PC-9 (cell line): Measurements from ENCODE around the gene RYR2. TPM values are rescaled to one million over a fixed set of nuclear protein-coding genes. Genes with fewer than 3 reads are reported as not detected.

Source experiments
- BruUV-seq: library from RNA; stranded (reverse); fragments of 400-500 nt; replicated peaks from 2 replicates; lab custom pipeline; 2021; lab: Mats Ljungman, UMichigan
- CTCF ChIA-PET: fragments of 300-600 bp; sonication (Branson Sonifier 250); formaldehyde crosslinking; loops from one replicate; lab custom pipeline; 2022; ENCODE audit warnings: antibody characterized with exemption; lab: Charles Lee
- POLR2A ChIA-PET: fragments of 300-600 bp; sonication (Branson Sonifier 250); formaldehyde crosslinking; loops from one replicate; lab custom pipeline; 2022; ENCODE audit warnings: antibody characterized with exemption; ENCODE audit not compliant: unreplicated experiment; lab: Charles Lee
- DNase-seq, 2 experiments: peaks; one replicate each; pipeline versions ENCODE4 v3.0.0 to v3.0.0-alpha.2; 2015 to 2022; ENCODE audit warnings: mixed read lengths in 1 of 2
- H2AFZ ChIP-seq: fragments of 200-600 bp; sonication (generic); 2 replicates; pipeline ENCODE4 v1.8.1; 2017; ENCODE audit warnings: antibody characterized with exemption
- H3F3A ChIP-seq: fragments of 200-600 bp; sonication (generic); 2 replicates; pipeline ENCODE4 v1.8.1; 2017; ENCODE audit warnings: antibody characterized with exemption, mild to moderate bottlenecking, low read depth; ENCODE audit not compliant: insufficient read depth
- H3K27ac ChIP-seq: fragments of 200-600 bp; sonication (generic); 2 replicates; pipeline ENCODE4 v1.6.1; 2016; ENCODE audit warnings: mixed run types
- H3K27me3 ChIP-seq: fragments of 200-600 bp; sonication (generic); 2 replicates; pipeline ENCODE4 v1.6.1; 2016; ENCODE audit warnings: low read depth, mixed run types; ENCODE audit not compliant: insufficient read depth
- H3K36me3 ChIP-seq: fragments of 200-600 bp; sonication (generic); 2 replicates; pipeline ENCODE4 v1.6.1; 2016; ENCODE audit warnings: low read depth, mixed run types
- H3K4me1 ChIP-seq: fragments of 200-600 bp; sonication (generic); replicated peaks from 2 replicates; pipeline ENCODE4 v1.6.1; 2016; ENCODE audit warnings: mixed run types; ENCODE audit not compliant: insufficient read depth
- H3K4me2 ChIP-seq: fragments of 200-600 bp; sonication (generic); 2 replicates; pipeline ENCODE4 v1.6.1; 2017; ENCODE audit warnings: mixed run types
- H3K4me3 ChIP-seq: fragments of 200-600 bp; sonication (generic); 2 replicates; pipeline ENCODE4 v1.6.1; 2016; ENCODE audit warnings: mixed run types
- H3K79me2 ChIP-seq: fragments of 200-600 bp; sonication (generic); 2 replicates; pipeline ENCODE4 v1.6.1; 2017; ENCODE audit warnings: low read depth, mixed run types
- H3K9me2 ChIP-seq: fragments of 200-600 bp; sonication (generic); 2 replicates; pipeline ENCODE4 v1.8.1; 2017; ENCODE audit warnings: mild to moderate bottlenecking; ENCODE audit not compliant: insufficient read depth
- H3K9me3 ChIP-seq: fragments of 200-600 bp; sonication (generic); 2 replicates; pipeline ENCODE4 v1.8.1; 2016; ENCODE audit warnings: low read depth; ENCODE audit not compliant: insufficient read depth
- H4K20me1 ChIP-seq: fragments of 200-600 bp; sonication (generic); 2 replicates; pipeline ENCODE4 v1.8.1; 2017; ENCODE audit not compliant: insufficient read depth
- EZH2 ChIP-seq: fragments of 200-600 bp; sonication (generic); IDR thresholded peaks from 2 replicates; pipeline ENCODE4 v1.8.0; 2017; ENCODE audit warnings: antibody characterized with exemption, low read depth
- intact Hi-C: fragments of 100-400 bp; cut with micrococcal nuclease; formaldehyde crosslinking; loops from one replicate; pipeline ENCODE4 v1.10.0; 2022; ENCODE audit not compliant: unreplicated experiment
- total RNA-seq: library from RNA; stranded (reverse); gene quantifications from 2 replicates; pipeline ENCODE4 v1.2.3, GENCODE V29; 2021
- TF ChIP-seq, protein P1 (sequence below): fragments of 200-600 bp; sonication (generic); conservative IDR thresholded peaks from 2 replicates; pipeline ENCODE4 v1.6.1; 2017; ENCODE audit warnings: mixed run types, antibody characterized with exemption, mild to moderate bottlenecking, moderate library complexity

RYR2 gene
- total RNA-seq, 1 experiment from 2014 or later: not detected

DNA sequence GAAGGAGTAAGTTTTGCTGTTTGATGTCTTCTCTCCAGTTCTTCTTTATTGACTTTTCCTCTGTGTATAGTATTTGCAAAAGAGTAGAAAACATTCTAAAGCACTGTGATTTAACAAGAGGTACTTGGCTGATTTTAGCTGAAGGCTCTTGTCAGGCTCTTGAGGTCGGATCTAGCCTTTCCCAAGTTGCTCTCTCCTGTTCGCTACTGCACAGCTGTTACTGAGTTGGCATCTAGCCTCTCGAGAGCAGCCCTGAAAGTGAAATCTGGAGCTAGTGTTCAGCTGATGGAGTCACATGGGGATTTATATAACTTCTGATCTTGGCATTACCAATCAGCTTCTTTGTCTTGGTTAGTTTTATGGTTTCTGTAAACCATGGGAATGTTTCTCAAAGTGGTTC, 193.1 kb downstream of the RYR2 start:
- ChIA-PET POLR2A (no interaction called here), CTCF (no interaction called here)

DNA sequence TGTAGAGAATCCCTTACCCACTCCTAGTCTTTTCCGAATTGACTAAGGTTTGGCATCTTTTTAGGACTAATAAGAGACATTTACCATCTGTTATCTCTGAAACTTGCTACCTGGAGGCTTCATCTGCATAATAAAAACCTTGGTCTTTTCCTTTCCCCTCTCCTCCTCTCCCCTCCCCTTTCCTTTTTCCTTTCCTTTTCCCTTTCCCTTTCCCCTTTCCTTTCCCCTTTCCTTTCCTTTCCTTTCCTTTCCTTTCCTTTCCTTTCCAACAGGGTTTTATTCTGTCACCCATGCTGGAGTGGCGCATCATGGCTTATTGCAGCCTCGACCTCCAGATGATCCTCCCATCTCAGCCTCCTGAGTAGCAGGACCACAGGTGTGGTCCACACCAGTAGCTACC, 195.7 kb downstream of the RYR2 start:
- no peaks in the 10 kb centered on the region for H4K20me1 ChIP-seq
- POLR2A ChIA-PET: no interaction called here
- no peak overlapping the region for H3K4me3 ChIP-seq
- TF ChIP-seq, protein P1, sequence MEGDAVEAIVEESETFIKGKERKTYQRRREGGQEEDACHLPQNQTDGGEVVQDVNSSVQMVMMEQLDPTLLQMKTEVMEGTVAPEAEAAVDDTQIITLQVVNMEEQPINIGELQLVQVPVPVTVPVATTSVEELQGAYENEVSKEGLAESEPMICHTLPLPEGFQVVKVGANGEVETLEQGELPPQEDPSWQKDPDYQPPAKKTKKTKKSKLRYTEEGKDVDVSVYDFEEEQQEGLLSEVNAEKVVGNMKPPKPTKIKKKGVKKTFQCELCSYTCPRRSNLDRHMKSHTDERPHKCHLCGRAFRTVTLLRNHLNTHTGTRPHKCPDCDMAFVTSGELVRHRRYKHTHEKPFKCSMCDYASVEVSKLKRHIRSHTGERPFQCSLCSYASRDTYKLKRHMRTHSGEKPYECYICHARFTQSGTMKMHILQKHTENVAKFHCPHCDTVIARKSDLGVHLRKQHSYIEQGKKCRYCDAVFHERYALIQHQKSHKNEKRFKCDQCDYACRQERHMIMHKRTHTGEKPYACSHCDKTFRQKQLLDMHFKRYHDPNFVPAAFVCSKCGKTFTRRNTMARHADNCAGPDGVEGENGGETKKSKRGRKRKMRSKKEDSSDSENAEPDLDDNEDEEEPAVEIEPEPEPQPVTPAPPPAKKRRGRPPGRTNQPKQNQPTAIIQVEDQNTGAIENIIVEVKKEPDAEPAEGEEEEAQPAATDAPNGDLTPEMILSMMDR: no peak
- TF ChIP-seq EZH2: no peak
- no TSS peak for BruUV-seq
- no peaks in the 10 kb centered on the region for H3F3A ChIP-seq
- no peaks in the 10 kb centered on the region for H3K4me1 ChIP-seq
- H3K9me2 ChIP-seq: no peaks in the 10 kb centered on the region
- no peak overlapping the region for H3K27ac ChIP-seq
- no peak for DNase-seq
- intact Hi-C loops: no loop called here
- no peak overlapping the region for H2AFZ ChIP-seq
- no peaks in the 10 kb centered on the region for H3K9me3 ChIP-seq
- no peaks in the 10 kb centered on the region for H3K36me3 ChIP-seq
- CTCF ChIA-PET: no interaction called here
- H3K79me2 ChIP-seq: no peaks in the 10 kb centered on the region
- H3K4me2 ChIP-seq: no peak overlapping the region
- H3K27me3 ChIP-seq: no peaks in the 10 kb centered on the region

More for the DNA sequence above, 193.1 kb downstream of the RYR2 start:
- DNase-seq: no peak
- H3K27me3 ChIP-seq: no peaks in the 10 kb centered on the region
- no peaks in the 10 kb centered on the region for H3F3A ChIP-seq
- no peaks in the 10 kb centered on the region for H3K9me3 ChIP-seq
- no peaks in the 10 kb centered on the region for H4K20me1 ChIP-seq
- BruUV-seq: no TSS peak
- no peak overlapping the region for H3K27ac ChIP-seq
- no peaks in the 10 kb centered on the region for H3K36me3 ChIP-seq
- no peaks in the 10 kb centered on the region for H3K4me1 ChIP-seq
- no peak overlapping the region for H3K4me2 ChIP-seq
- H3K9me2 ChIP-seq: no peaks in the 10 kb centered on the region
- intact Hi-C loops: no loop called here
- H3K4me3 ChIP-seq: no peak overlapping the region
- no peak overlapping the region for H2AFZ ChIP-seq
- TF ChIP-seq EZH2: no peak
- no peaks in the 10 kb centered on the region for H3K79me2 ChIP-seq

DNA sequence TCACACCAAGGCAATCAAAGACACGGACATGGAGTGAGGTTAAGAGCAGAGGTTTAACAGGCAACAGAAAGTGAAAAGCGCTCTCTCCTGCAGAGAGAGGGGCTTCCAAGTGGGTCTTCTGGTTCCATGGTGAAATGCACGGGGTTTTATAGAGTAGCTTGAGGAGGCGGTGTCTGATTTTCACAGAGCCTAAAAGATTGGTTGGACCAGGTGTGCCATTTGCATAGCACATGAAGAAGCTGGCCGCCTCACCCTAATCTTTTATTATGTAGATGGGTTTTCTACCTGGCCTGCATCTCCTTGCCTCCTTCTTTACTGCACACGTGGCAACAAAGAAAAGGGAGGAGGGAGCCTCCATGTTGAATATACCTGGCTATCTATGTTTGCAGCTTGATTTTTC, 197.3 kb downstream of the RYR2 start:
- Histone ChIP-seq H3F3A (no peaks in the 10 kb centered on the region), H3K27ac (no peak overlapping the region), H3K79me2 (no peaks in the 10 kb centered on the region), H4K20me1 (no peaks in the 10 kb centered on the region), H3K9me2 (no peaks in the 10 kb centered on the region; the same call in 1 of the 2 replicates), H3K36me3 (no peaks in the 10 kb centered on the region), H3K9me3 (no peaks in the 10 kb centered on the region), H3K27me3 (no peaks in the 10 kb centered on the region), H3K4me1 (no peaks in the 10 kb centered on the region), H2AFZ (no peak overlapping the region), H3K4me2 (no peak overlapping the region), H3K4me3 (no peak overlapping the region)
- DNase-seq: no peak
- no TSS peak for BruUV-seq
- ChIA-PET CTCF (no interaction called here), POLR2A (no interaction called here)
- TF ChIP-seq, protein P1: no peak
- no peak for TF ChIP-seq EZH2
- intact Hi-C loops: no loop called here

DNA sequence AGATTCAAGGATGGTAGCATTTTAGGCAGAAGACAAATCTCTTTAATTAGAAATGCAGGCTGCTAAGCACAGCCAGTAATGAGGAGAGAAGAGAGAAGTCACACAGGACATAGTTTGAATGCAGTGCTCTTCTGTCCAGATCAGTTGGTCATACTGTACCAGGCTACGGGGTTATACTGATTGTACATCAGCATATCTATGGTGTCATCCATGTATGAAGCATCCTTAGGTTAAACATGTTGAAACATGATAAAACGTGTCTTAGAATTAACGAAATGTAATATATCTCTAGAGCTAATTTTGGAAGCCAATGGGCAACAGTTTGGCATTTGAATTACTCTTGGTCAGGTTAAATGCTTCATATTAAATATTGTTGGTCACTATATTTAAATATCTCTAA, 199.1 kb downstream of the RYR2 start:
- H2AFZ ChIP-seq: no peak overlapping the region
- ChIA-PET CTCF (no interaction called here), POLR2A (no interaction called here)
- no peaks in the 10 kb centered on the region for H3K36me3 ChIP-seq
- H3K4me3 ChIP-seq: no peak overlapping the region
- BruUV-seq: no TSS peak
- no peak overlapping the region for H3K27ac ChIP-seq
- no peaks in the 10 kb centered on the region for H3K4me1 ChIP-seq
- H3F3A ChIP-seq: no peaks in the 10 kb centered on the region
- DNase-seq: no peak
- intact Hi-C loops: no loop called here
- no peaks in the 10 kb centered on the region for H4K20me1 ChIP-seq
- no peaks in the 10 kb centered on the region for H3K9me3 ChIP-seq
- H3K9me2 ChIP-seq: no peaks in the 10 kb centered on the region; the same call in 1 of the 2 replicates
- TF ChIP-seq, protein P1: no peak
- no peak for TF ChIP-seq EZH2
- no peaks in the 10 kb centered on the region for H3K79me2 ChIP-seq
- 0 out of 2 replicates have a peak, but pooled peaks cover under 1% of the 10 kb centered on the region for H3K27me3 ChIP-seq
- H3K4me2 ChIP-seq: no peak overlapping the region
